Activated CD8-positive, alpha-beta memory T cell treated with anti-CD3 and anti-CD28 coated beads for 1 hour (primary cell): Measurements from ENCODE around the gene RPS21.

Experiments
- DNase-seq, 2 donors: peaks; one replicate each; pipeline ENCODE4 v3.0.0-alpha.2; 2020; ENCODE audit warnings: low read depth in 1 of 2; ENCODE audit errors: extremely low read depth in 1 of 2

The RPS21 gene

GRCh38 chr20:62353289-62354030 is 33.4 kb upstream of the RPS21 start:
- DNase-seq, result no peak

GRCh38 chr20:62354031-62354808 is 32.7 kb upstream of the RPS21 start:
- DNase-seq, result no peak

GRCh38 chr20:62354811-62355341 is 32.0 kb upstream of the RPS21 start:
- DNase-seq, result no peak

GRCh38 chr20:62355516-62355877 is 31.4 kb upstream of the RPS21 start:
- no peak for DNase-seq

- no peak for DNase-seq
Observed at GRCh38 chr20:62355878-62356588, 30.9 kb upstream of the RPS21 start.

- DNase-seq, result no peak
Observed at GRCh38 chr20:62356589-62357186, 30.2 kb upstream of the RPS21 start.

GRCh38 chr20:62357187-62357667 is 29.7 kb upstream of the RPS21 start:
- DNase-seq, result no peak

- no peak for DNase-seq
Observed at GRCh38 chr20:62357681-62358080, 29.2 kb upstream of the RPS21 start.

- no peak for DNase-seq
Observed at GRCh38 chr20:62358171-62359042, 28.5 kb upstream of the RPS21 start.

GRCh38 chr20:62359043-62359490 is 27.8 kb upstream of the RPS21 start:
- DNase-seq, result no peak

- no peak for DNase-seq
Observed at GRCh38 chr20:62359491-62360121, 27.3 kb upstream of the RPS21 start.

- DNase-seq, result no peak
Observed at GRCh38 chr20:62360854-62361798, 25.8 kb upstream of the RPS21 start.

GRCh38 chr20:62361799-62362589 is 24.9 kb upstream of the RPS21 start:
- no peak for DNase-seq

GRCh38 chr20:62362590-62362940 is 24.3 kb upstream of the RPS21 start:
- no peak for DNase-seq

GRCh38 chr20:62362991-62363919 is 23.6 kb upstream of the RPS21 start:
- no peak for DNase-seq
